Activated CD4-positive, alpha-beta memory T cell treated with anti-CD3 and anti-CD28 coated beads for 36 hours (primary cell): Measurements from ENCODE around the gene SH3PXD2A. TPM values are rescaled to one million over a fixed set of nuclear protein-coding genes. Genes with fewer than 3 reads are reported as not detected.

Source experiments
- CTCF ChIA-PET: fragments of 350-600 bp; sonication (Branson Sonifier 250); formaldehyde crosslinking; loops from one replicate; lab custom pipeline; 2021; ENCODE audit warnings: antibody characterized with exemption, inconsistent platforms; lab: Charles Lee
- POLR2A ChIA-PET: fragments of 350-600 bp; sonication (Branson Sonifier 250); formaldehyde crosslinking; loops from one replicate; lab custom pipeline; 2021; ENCODE audit warnings: antibody characterized with exemption; lab: Charles Lee
- DNase-seq: peaks from one replicate; pipeline ENCODE4 v3.0.0-alpha.2; 2020
- H3K27ac Mint-ChIP-seq: one replicate; pipeline ENCODE4 v1.8.0; 2021; ENCODE audit warnings: mixed read lengths
- H3K27me3 Mint-ChIP-seq: one replicate; pipeline ENCODE4 v1.8.0; 2021; ENCODE audit warnings: mixed read lengths
- H3K36me3 Mint-ChIP-seq: one replicate; pipeline ENCODE4 v1.8.0; 2021; ENCODE audit warnings: mixed read lengths
- H3K4me1 Mint-ChIP-seq: one replicate; pipeline ENCODE4 v1.8.0; 2021; ENCODE audit warnings: low read depth, mixed read lengths
- H3K4me3 Mint-ChIP-seq: one replicate; pipeline ENCODE4 v1.8.0; 2021; ENCODE audit warnings: mild to moderate bottlenecking, mixed read lengths
- H3K9me3 Mint-ChIP-seq: one replicate; pipeline ENCODE4 v1.8.0; 2021; ENCODE audit warnings: mixed read lengths
- intact Hi-C: fragments of 100-400 bp; cut with micrococcal nuclease; formaldehyde crosslinking; loops from one replicate; pipeline ENCODE4 v1.15.1; 2023
- total RNA-seq, 2 experiments: library from RNA; stranded (reverse); gene quantifications; one replicate each; pipeline ENCODE4 v1.2.3, GENCODE V29; 2021

SH3PXD2A gene
- total RNA-seq, 2 experiments from 2014 or later, result 10.0 to 10.3 TPM

- no peak overlapping the region for H3K27ac Mint-ChIP-seq
- POLR2A ChIA-PET, result no interaction called here
- intact Hi-C loops, result no loop called here
- no peaks in the 10 kb centered on the region for H3K4me1 Mint-ChIP-seq
- no peaks in the 10 kb centered on the region for H3K27me3 Mint-ChIP-seq
- CTCF ChIA-PET, result no interaction called here
- DNase-seq, result no peak
- no peaks in the 10 kb centered on the region for H3K9me3 Mint-ChIP-seq
- no peaks in the 10 kb centered on the region for H3K36me3 Mint-ChIP-seq
- no peak overlapping the region for H3K4me3 Mint-ChIP-seq
Observed at GRCh38 chr10:103872137-103872931, 17.0 kb upstream of the SH3PXD2A start.

DNA sequence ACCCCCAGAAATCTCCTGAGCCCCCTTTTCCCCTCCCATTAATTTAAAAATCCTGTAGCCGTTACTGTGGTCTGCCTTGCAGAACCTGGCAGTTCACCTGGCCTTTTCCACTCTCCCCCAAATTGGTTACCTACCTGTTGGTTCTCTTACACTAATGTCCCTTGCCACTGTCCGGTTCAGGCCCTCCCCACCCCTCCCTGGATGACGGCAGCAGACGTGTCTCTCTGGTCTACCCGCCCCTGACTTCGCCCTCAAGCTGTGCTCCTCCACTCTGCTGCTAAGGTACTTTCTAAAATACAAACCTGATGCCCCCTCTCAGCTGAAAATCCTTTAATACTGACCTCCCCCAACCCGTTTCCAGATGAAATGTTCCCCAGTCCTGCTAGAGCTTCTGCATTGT is 15.6 kb upstream of the SH3PXD2A start:
- DNase-seq, result no peak
- Mint-ChIP-seq H3K27ac (no peak overlapping the region), H3K36me3 (no peaks in the 10 kb centered on the region), H3K27me3 (no peaks in the 10 kb centered on the region), H3K4me3 (no peak overlapping the region), H3K4me1 (no peaks in the 10 kb centered on the region), H3K9me3 (peaks cover 4% of the 10 kb centered on the region)
- ChIA-PET POLR2A (no interaction called here), CTCF (no interaction called here)
- intact Hi-C loops, result no loop called here

- intact Hi-C loops, result no loop called here
- Mint-ChIP-seq H3K27ac (no peak overlapping the region), H3K4me3 (no peak overlapping the region), H3K27me3 (no peaks in the 10 kb centered on the region), H3K4me1 (no peaks in the 10 kb centered on the region), H3K36me3 (peaks cover 3% of the 10 kb centered on the region), H3K9me3 (peaks cover 8% of the 10 kb centered on the region)
- ChIA-PET CTCF (interaction anchor here (1.3 to 1.5 kb wide), 2 partner anchors 24 to 158 kb away, joined by 4 to 8 read pairs; no protein-coding TSS in a partner anchor), POLR2A (no interaction called here)
- no peak for DNase-seq
Observed at GRCh38 chr10:103870516-103870915, 15.1 kb upstream of the SH3PXD2A start.

DNA sequence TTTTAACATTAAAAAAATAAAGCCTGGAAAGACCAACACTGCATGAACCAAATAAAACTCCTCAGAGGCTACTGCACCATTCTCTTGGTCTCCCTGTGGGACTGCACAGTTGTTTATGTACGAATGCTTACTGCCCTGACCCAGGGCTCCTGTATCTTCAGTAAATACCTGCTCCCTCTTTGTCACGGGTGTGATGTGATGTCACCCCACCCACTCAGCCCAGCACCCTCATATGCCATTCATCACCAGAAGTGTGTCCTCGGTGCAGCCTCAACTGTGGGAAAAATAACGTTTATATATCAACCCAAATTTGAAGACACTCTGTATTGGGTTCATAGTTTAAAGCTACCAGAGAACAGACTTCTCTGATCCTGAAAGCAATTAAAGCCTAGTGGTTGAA is 14.0 kb upstream of the SH3PXD2A start:
- Mint-ChIP-seq H3K36me3 (peaks cover 10% of the 10 kb centered on the region), H3K4me3 (no peak overlapping the region), H3K9me3 (peaks cover 18% of the 10 kb centered on the region), H3K27ac (no peak overlapping the region), H3K4me1 (no peaks in the 10 kb centered on the region), H3K27me3 (no peaks in the 10 kb centered on the region)
- intact Hi-C loops, result no loop called here
- POLR2A ChIA-PET, result no interaction called here
- DNase-seq, result no peak
- CTCF ChIA-PET, result interaction anchor here (1.1 to 1.5 kb wide), 4 partner anchors 11 to 156 kb away, joined by 3 to 8 read pairs (median 4); no protein-coding TSS in a partner anchor

DNA sequence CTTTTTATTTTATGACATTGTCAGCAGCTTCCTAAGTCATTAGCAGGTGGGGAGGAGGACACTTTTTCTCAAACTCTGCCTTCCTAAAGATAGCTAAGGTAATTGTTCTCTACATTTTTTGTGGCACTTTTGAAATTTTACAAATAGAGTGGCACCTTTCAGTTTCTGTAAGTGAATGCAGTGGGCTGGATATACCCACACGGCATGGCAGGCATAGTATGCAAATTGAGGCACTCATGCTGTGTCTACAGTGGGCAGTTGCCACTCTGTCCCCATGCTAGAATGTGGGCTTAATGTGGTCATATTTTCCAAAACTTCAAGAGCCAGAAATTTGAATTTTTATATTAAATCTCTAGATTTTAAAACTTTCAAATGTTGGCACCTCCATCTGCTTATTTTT is 12.8 kb upstream of the SH3PXD2A start:
- no peak overlapping the region for H3K27ac Mint-ChIP-seq
- H3K4me1 Mint-ChIP-seq, result no peaks in the 10 kb centered on the region
- H3K27me3 Mint-ChIP-seq, result no peaks in the 10 kb centered on the region
- peaks cover 16% of the 10 kb centered on the region for H3K36me3 Mint-ChIP-seq
- H3K4me3 Mint-ChIP-seq, result no peak overlapping the region
- intact Hi-C loops, result no loop called here
- no peak for DNase-seq
- CTCF ChIA-PET, result interaction anchor here (1.1 to 2.1 kb wide), 2 partner anchors 19 to 275 kb away, joined by 3 to 4 read pairs; no protein-coding TSS in a partner anchor
- H3K9me3 Mint-ChIP-seq, result peaks cover 21% of the 10 kb centered on the region
- POLR2A ChIA-PET, result no interaction called here

DNA sequence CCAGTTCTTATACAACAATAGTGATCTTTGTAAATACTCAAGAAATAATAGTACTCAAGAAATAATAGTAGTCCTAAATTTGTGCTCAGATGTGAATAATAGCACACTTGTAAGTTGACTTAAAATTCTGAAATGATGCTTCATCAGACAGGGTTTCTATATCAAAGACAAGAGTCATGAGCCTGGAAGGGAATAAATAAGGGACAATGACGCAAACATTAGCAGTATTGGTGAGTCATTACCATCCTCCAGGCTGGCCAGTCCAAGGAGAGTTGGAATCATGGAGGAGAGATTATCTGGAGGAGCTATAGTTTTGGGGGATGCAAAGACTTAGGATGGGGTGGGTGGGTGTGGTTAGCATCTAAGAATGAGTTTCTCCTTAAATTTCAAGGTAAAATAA is 6.1 kb upstream of the SH3PXD2A start:
- Mint-ChIP-seq H3K27ac (no peak overlapping the region), H3K36me3 (peaks cover 16% of the 10 kb centered on the region), H3K4me3 (no peak overlapping the region), H3K9me3 (peaks cover 21% of the 10 kb centered on the region), H3K4me1 (no peaks in the 10 kb centered on the region), H3K27me3 (peaks cover 4% of the 10 kb centered on the region)
- intact Hi-C loops, result no loop called here
- CTCF ChIA-PET, result interaction anchor here (1.3 to 6.1 kb wide), 3 partner anchors 13 to 148 kb away, joined by 4 to 51 read pairs (median 6); no protein-coding TSS in a partner anchor
- no peak for DNase-seq
- POLR2A ChIA-PET, result no interaction called here

GRCh38 chr10:103859161-103860086 is 4.0 kb upstream of the SH3PXD2A start:
- H3K36me3 Mint-ChIP-seq, result peaks cover 6% of the 10 kb centered on the region

DNA sequence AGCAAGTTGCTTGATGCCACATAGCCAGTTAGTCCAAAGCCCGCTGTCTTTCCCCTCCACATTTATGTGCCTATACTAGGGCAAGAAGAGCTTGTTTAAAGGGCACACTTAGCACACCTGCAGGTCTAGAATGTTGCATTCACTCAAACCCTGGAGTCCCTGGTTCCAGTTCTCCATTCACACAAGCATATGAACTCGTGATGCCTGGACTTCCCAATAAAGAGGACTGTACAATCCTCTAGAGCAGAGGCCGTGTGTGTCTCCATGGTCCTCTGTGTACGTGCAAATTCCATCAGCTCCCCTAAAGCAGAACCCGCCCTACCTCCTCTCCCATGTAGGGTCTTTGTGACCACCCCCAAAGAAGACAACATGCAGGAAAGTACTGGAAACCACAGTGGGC is 3.0 kb upstream of the SH3PXD2A start:
- H3K9me3 Mint-ChIP-seq, result no peaks in the 10 kb centered on the region
- peaks cover 25% of the 10 kb centered on the region for H3K27me3 Mint-ChIP-seq
- no peaks in the 10 kb centered on the region for H3K36me3 Mint-ChIP-seq
- no peak overlapping the region for H3K4me3 Mint-ChIP-seq
- DNase-seq, result no peak
- CTCF ChIA-PET, result interaction anchor here (1.0 to 9.8 kb wide), 8 partner anchors 10 to 163 kb away, joined by 3 to 161 read pairs (median 4); no protein-coding TSS in a partner anchor
- intact Hi-C loops, result no loop called here
- H3K4me1 Mint-ChIP-seq, result peaks cover 14% of the 10 kb centered on the region
- POLR2A ChIA-PET, result interaction anchor here (0.6 kb wide), 1 partner anchor 85 kb away, joined by 3 read pairs; no protein-coding TSS in a partner anchor
- H3K27ac Mint-ChIP-seq, result no peak overlapping the region

More at GRCh38 chr10:103859161-103860086, 4.0 kb upstream of the SH3PXD2A start:
- Mint-ChIP-seq H3K27ac (no peak overlapping the region), H3K4me1 (peaks cover 10% of the 10 kb centered on the region), H3K9me3 (peaks cover 3% of the 10 kb centered on the region), H3K4me3 (no peak overlapping the region), H3K27me3 (peaks cover 15% of the 10 kb centered on the region)
- ChIA-PET POLR2A (no interaction called here), CTCF (interaction anchor here (1.2 to 9.8 kb wide), 5 partner anchors 11 to 164 kb away, joined by 3 to 161 read pairs (median 4); no protein-coding TSS in a partner anchor)
- intact Hi-C loops, result loop anchor here (1.0 kb wide), 1 partner anchor 146 kb away; no protein-coding TSS in a partner anchor
- peak; percentile 74 for DNase-seq

GRCh38 chr10:103856797-103857170 is 1.4 kb upstream of the SH3PXD2A start:
- Mint-ChIP-seq H3K27me3 (peaks cover 27% of the 10 kb centered on the region), H3K4me1 (peaks cover 14% of the 10 kb centered on the region), H3K9me3 (no peaks in the 10 kb centered on the region), H3K4me3 (no peak overlapping the region), H3K27ac (no peak overlapping the region), H3K36me3 (no peaks in the 10 kb centered on the region)
- POLR2A ChIA-PET, result interaction anchor here (0.6 to 0.9 kb wide), 2 partner anchors 17 to 144 kb away, joined by 3 read pairs; no protein-coding TSS in a partner anchor
- intact Hi-C loops, result no loop called here
- DNase-seq, result no peak
- CTCF ChIA-PET, result interaction anchor here (0.7 to 9.8 kb wide), 6 partner anchors 9 to 166 kb away, joined by 3 to 161 read pairs (median 3); no protein-coding TSS in a partner anchor

DNA sequence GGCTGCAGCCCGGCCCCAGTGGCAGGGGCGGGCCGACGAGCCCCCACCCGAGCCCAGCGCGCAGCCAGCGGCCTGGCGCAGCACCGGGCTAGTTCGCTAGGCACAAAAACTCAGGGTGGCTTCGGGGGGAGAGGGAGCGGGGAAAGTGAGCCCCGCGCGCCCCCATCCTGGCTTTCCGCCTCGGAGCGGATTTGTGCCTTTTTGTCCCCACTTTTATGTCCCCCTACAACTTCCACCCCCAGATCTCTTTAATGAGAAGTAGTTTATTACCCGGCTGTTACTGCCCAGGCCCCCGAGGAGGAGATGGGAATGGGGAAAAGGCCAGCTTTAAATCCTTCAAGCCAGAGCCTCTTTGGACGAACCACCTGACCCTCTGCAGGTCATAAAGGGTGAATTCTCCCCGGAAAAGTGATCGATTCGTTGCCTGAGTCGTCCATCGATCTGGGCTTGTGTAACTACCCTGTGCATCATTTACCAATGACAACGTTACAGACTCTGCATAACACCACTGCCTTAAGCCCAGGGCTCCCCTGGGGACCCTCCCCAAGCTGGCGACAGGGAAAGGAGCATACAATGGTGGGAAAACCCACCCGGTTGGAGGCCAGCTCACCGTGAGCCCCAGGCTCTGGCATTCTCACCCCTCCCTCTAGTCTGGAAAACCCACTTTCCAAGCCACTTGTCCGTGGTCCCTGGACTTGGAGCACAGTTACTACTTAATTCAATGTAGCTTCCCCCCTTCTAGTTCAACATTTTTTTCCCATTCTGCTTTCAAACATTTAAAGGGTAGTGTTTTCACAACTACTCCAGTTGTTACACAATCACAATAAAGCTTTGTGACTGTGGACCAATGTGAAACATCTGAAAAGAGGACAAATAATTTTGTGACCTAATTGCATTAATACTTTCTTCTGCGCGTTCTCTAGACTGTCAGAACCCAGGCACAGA is 748 bp upstream of the SH3PXD2A start:
- ChIA-PET POLR2A (interaction anchor here (0.9 kb wide), 1 partner anchor 143 kb away, joined by 3 read pairs; no protein-coding TSS in a partner anchor), CTCF (interaction anchor here (0.7 to 9.8 kb wide), 7 partner anchors 8 to 145 kb away, joined by 3 to 161 read pairs (median 6); no protein-coding TSS in a partner anchor)
- DNase-seq, result no peak
- Mint-ChIP-seq H3K27ac (no peak overlapping the region), H3K36me3 (no peaks in the 10 kb centered on the region), H3K27me3 (peaks cover 27% of the 10 kb centered on the region), H3K4me3 (peak overlapping the region; percentile 20), H3K9me3 (no peaks in the 10 kb centered on the region), H3K4me1 (peaks cover 14% of the 10 kb centered on the region)
- intact Hi-C loops, result no loop called here
